T-helper 2 cell treated with Interferon-gamma antibody and Interleukin-4, amounts not matched to agents 5 μg/mL and 100 μg/mL, for 36 hours (primary cell): ENCODE results near the gene IRX3.

ENCODE experiments used
- DNase-seq: peaks from one replicate; pipeline ENCODE4 v3.0.0; 2021; ENCODE audit warnings: low spot score
- H3K27ac Mint-ChIP-seq: one replicate; pipeline ENCODE4 v1.8.0; 2021; ENCODE audit warnings: mild to moderate bottlenecking, mixed read lengths
- H3K27me3 Mint-ChIP-seq: one replicate; pipeline ENCODE4 v1.8.0; 2021; ENCODE audit warnings: low read depth, mixed read lengths
- H3K36me3 Mint-ChIP-seq: one replicate; pipeline ENCODE4 v1.8.0; 2021; ENCODE audit warnings: low read depth, mixed read lengths
- H3K4me1 Mint-ChIP-seq: one replicate; pipeline ENCODE4 v1.8.0; 2021; ENCODE audit warnings: low read depth, mixed read lengths
- H3K4me3 Mint-ChIP-seq: one replicate; pipeline ENCODE4 v1.8.0; 2022; ENCODE audit warnings: mild to moderate bottlenecking, moderate library complexity, mixed read lengths
- H3K9me3 Mint-ChIP-seq: one replicate; pipeline ENCODE4 v1.8.0; 2021; ENCODE audit warnings: mixed read lengths

The IRX3 gene

DNA sequence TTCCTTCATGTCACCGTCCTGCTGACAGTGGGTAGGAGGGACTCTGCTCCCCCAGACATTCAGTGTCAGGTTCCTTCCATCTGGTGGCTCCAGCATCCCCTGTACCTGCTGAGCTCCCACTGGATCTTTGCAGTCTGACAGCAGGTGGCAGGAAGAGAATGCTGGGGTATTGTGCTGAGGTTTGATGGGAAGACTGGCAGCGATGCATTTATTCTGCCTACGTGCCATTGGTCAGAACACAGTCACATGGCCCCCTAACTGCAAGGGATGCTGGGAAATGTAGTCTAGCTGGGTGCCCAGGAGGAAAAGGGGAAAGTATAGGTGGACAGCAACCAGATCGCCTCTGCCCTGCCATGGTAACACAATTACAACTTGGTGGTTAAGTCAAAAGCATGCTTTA, 44.4 kb downstream of the IRX3 start:
- no peak for DNase-seq
- Mint-ChIP-seq H3K9me3 (no peaks in the 10 kb centered on the region), H3K27me3 (peaks cover 3% of the 10 kb centered on the region), H3K4me1 (no peaks in the 10 kb centered on the region), H3K27ac (no peak overlapping the region), H3K36me3 (no peaks in the 10 kb centered on the region), H3K4me3 (no peak overlapping the region)

DNA sequence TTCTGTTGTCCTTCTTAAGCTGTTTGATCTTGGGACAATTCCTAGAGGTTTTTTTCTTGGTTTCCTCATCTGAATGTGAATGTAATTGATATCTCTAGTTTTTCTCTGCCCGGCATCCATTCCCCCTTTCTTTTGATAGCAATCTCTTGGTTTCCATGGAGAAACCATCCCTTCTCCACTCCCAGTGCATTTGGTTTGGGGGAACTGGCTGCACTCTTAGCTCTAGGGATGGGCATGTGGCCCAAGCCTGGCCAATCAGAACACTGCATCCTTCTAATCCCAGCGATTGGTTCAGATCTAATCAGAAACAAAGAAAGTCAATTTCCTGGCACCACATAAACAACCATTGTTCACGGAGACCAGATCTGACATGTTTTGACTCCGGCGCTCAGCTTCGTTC, 45.1 kb downstream of the IRX3 start:
- Mint-ChIP-seq H3K4me1 (no peaks in the 10 kb centered on the region), H3K27ac (no peak overlapping the region), H3K27me3 (peaks cover 3% of the 10 kb centered on the region), H3K4me3 (no peak overlapping the region), H3K9me3 (no peaks in the 10 kb centered on the region), H3K36me3 (no peaks in the 10 kb centered on the region)
- no peak for DNase-seq

DNA sequence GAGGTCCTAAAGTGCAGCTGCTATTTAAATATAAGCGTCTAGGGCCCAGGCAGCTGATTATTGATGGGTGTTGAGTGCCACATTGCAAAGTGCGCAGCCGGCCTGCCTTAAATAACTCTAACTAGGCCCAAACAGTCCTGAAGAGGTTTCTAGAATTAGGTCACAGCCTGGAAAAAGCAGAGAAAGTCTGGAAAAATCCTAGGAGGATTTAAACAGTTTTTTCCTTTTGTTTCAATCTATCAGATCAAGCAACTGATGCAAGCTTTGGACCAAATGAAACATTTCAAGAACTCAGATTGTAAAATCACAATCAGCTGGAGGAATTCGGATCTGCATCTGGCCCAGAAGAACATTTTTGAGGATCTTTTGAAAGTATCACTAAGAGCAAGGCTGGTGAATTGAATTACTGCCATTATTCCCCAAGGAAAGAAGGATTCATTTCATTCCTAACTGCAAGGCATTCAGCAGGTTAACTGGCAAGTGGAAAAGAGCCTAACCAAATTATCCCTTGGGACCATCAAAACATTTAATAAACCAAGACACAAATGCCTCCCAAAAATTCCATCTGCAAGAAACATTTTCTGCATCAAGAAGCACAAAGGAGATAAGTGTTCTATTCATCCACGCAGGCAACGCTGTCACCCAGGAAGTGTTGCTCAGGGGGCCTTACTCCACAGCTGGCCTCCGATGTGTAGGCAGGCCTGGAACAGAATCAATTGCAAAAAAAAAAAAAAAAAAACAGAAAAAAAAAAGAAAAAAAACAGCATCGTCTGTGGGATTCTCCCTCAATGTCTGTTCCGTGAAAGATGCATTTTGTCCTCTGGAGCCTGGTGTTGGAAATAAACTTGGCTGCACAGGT, 46.1 kb downstream of the IRX3 start:
- DNase-seq: no peak
- peaks cover 6% of the 10 kb centered on the region for H3K27me3 Mint-ChIP-seq
- no peaks in the 10 kb centered on the region for H3K4me1 Mint-ChIP-seq
- no peak overlapping the region for H3K4me3 Mint-ChIP-seq
- no peaks in the 10 kb centered on the region for H3K9me3 Mint-ChIP-seq
- H3K36me3 Mint-ChIP-seq: no peaks in the 10 kb centered on the region
- no peak overlapping the region for H3K27ac Mint-ChIP-seq

DNA sequence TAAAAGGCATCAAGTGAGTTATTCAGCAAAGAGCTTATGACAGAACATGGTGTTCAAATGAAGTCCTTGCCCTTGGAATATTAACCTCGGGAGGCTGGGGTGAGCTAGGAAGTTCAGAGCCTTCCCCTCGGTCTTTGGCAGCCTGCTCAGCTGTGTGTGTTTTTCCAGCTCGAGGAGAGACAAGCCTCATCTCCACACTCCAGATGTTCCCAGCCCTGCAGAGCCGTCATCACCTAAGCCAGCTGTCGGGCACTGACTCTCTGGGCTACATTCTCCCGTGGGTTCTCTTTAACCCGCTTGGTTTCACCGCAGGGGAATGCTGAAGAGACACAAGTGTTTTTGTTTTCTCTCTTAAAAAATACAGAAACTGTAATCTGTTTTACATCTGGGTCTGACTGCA, 47.1 kb downstream of the IRX3 start:
- Mint-ChIP-seq H3K9me3 (no peaks in the 10 kb centered on the region), H3K4me1 (no peaks in the 10 kb centered on the region), H3K27me3 (peaks cover 10% of the 10 kb centered on the region), H3K4me3 (no peak overlapping the region), H3K36me3 (no peaks in the 10 kb centered on the region), H3K27ac (no peak overlapping the region)
- DNase-seq: no peak

DNA sequence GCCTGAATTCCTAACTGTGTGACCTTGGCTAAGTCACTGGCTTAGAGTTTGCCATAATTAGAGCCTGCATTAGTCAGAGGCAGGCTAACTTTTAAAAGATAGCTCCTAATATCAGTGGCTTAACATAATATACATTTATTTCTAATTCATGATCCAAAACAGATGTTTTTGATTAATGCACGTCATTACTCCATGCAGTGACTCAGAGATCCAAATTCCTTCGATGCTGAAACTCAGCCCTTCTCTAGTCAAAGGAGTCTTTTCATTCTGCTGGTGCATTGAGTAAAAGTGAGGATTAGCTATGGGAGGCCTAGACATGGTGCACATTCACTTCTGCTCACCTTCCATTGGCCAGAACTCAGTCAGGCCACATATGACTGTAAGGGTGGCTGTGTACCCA, 49.8 kb downstream of the IRX3 start:
- Mint-ChIP-seq H3K9me3 (no peaks in the 10 kb centered on the region), H3K36me3 (no peaks in the 10 kb centered on the region), H3K4me1 (no peaks in the 10 kb centered on the region), H3K27ac (no peak overlapping the region), H3K27me3 (peaks cover 7% of the 10 kb centered on the region), H3K4me3 (no peak overlapping the region)
- DNase-seq: no peak

DNA sequence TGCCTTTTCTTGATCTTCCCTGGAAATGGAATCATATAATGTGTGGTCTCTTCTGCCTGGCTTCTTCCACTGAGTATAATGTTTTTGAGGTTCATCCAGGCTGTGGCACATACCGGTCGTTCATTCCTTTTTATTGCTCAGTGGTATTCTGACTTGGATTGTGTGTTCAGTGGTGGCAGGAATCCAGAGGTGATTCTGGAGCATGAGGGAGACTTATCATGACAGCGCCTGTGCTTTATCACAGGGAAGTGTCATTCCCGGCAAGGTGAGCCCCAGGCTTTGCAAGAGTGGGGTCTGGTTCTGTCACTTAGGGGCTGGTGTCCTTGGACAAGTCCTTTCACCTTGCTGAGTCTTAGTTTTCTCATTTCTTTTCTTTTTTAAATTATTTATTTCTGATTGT, 53.0 kb downstream of the IRX3 start:
- H3K36me3 Mint-ChIP-seq: no peaks in the 10 kb centered on the region
- peaks cover 7% of the 10 kb centered on the region for H3K27me3 Mint-ChIP-seq
- H3K4me1 Mint-ChIP-seq: no peaks in the 10 kb centered on the region
- no peak for DNase-seq
- H3K4me3 Mint-ChIP-seq: no peak overlapping the region
- no peaks in the 10 kb centered on the region for H3K9me3 Mint-ChIP-seq
- H3K27ac Mint-ChIP-seq: no peak overlapping the region
